Measurements from ENCODE around the gene PTPN18. TPM values are rescaled to one million over a fixed set of nuclear protein-coding genes. Genes with fewer than 3 reads are reported as not detected.

The PTPN18 gene
- total RNA-seq, 1 donor from 2014 or later, result 126 TPM

- DNase-seq (ENCODE audit: low spot score), result no peak
Observed at GRCh38 chr2:130365075-130365474, 9.2 kb downstream of the PTPN18 start.

- DNase-seq (ENCODE audit: low spot score), result no peak
Observed at GRCh38 chr2:130365963-130366362, 10.1 kb downstream of the PTPN18 start.

GRCh38 chr2:130366720-130367119 is 10.9 kb downstream of the PTPN18 start:
- DNase-seq (ENCODE audit: low spot score), result no peak

DNA sequence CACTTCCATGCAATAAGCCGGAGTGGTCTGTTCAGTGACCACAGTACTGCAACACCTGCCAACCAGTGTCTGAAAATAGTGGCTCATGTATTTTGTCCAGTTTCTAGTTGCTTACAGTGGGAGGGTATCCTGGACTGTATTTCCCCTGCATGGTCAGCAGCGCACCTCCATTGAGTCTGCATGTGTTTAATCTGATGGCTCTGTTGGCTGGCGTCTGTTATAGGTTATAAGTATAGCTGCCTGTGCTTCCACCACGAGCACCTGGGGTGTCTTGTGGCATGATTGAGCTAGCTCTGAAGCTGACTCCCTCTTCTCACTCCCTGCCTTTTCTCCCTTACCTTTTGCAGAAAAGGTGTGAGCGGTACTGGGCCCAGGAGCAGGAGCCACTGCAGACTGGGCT is 12.9 kb downstream of the PTPN18 start:
- DNase-seq (ENCODE audit: low spot score), result no peak

DNA sequence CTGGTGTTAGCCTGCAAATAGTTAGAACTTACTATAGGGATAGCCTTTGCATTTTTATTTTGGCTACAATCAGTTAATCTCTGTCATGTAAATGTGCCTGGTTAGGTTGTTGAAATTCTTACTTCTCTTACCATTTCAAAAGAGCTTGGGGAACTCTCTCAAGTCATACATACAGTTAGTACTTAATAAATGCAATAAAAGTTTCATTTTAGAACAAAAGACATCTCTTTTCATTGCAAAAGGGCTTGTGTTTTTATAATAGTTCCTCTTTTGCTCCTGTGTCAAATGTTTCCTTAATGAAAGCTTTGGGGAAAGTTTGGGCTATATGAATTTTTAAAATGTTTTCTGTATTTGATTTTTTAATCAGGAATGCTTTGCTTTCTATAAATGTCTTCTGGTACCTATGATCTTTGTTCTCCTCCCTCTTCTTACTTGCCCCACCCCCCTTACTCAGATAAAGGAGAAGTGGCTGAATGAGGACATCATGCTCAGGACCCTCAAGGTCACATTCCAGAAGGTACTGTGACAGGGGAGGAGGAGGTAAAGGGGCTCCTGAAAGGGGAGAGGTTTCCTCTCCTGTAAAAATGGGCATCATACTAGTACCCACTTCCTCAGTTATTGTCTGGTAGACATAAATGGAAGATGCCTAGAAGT is 13.6 kb downstream of the PTPN18 start:
- DNase-seq (ENCODE audit: low spot score), result no peak

GRCh38 chr2:130369965-130370341 is 14.1 kb downstream of the PTPN18 start:
- no peak for DNase-seq (ENCODE audit: low spot score)

DNA sequence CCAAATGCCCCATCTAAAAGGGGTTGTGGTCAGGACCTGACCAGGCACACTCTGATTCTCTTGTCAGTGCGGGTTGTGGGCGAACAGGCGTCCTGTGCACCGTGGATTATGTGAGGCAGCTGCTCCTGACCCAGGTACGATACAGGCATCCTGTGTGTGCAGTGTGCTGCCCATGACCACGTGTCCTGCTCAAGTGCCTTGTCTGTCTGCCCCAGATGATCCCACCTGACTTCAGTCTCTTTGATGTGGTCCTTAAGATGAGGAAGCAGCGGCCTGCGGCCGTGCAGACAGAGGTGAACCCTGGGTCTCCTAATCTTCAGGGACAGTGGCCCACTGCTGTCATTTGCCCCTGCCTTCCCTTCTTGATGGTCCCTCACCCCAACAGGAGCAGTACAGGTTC is 14.6 kb downstream of the PTPN18 start:
- no peak for DNase-seq (ENCODE audit: low spot score)

GRCh38 chr2:130371723-130372054 is 15.8 kb downstream of the PTPN18 start:
- no peak for DNase-seq (ENCODE audit: low spot score)

- peak; percentile 91 for DNase-seq (ENCODE audit: low spot score)
Observed at GRCh38 chr2:130372055-130372832, 16.4 kb downstream of the PTPN18 start.

- DNase-seq (ENCODE audit: low spot score), result no peak
Observed at GRCh38 chr2:130372833-130373807, 17.3 kb downstream of the PTPN18 start.

GRCh38 chr2:130373808-130374365 is 18.0 kb downstream of the PTPN18 start:
- DNase-seq (ENCODE audit: low spot score), result no peak

DNA sequence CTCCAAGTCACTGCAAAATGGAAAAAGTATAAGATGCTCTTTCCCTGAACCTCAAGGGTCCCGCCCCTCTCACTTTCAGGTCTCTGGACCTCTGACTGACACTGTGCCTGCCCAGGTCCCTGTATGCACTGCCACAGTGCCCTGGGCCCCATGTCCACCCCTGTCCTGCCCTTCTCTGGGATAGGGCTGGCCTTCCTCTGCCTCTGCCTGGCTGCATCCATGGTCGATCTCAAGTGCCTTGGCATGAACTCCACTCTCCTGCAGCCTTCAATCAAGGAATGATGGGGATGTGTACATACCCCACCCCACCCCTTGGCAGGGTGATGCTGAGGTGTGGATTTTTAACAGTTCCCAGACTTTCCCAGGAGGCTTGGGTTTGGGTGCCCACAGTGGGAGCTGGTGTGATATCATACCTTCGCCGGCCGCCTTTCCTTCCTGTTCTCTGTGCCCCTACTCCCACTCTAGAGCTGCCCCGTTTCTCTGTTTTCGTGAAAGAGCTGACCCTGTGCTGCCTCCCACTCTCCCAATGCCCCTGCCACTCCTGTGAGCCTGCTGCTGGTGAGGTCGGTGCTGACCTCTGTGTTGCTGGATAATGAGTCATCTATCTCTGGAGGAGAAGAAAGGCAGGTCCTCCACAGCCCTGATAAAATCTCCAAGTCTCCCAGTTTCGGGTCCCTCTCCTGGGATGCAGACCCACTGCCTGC is 18.9 kb downstream of the PTPN18 start:
- no peak for DNase-seq (ENCODE audit: low spot score)

- DNase-seq (ENCODE audit: low spot score), result no peak
Observed at GRCh38 chr2:130375291-130376266, 19.7 kb downstream of the PTPN18 start.

- DNase-seq (ENCODE audit: low spot score), result no peak
Observed at GRCh38 chr2:130376433-130377293, 20.8 kb downstream of the PTPN18 start.

DNA sequence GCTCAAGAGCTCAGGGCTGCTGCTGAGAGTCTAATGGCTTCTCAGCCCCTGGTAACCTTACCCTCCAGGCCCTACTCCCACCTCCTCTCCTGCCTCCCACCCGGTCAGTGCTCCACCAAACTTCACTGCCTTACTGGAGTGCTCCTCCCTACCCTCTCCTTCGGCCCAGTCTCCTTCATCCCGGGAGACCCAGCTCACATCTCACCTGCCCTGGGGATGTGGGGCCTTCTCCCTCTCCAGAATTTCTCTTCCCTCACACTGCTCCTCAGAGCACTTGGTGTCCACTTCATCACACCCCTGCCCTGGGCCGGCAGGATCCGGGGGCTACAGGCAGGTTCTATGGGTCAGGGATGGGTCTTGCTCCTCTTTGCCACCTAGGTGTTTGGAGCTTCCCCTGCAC is 21.6 kb downstream of the PTPN18 start:
- DNase-seq (ENCODE audit: low spot score), result no peak

DNA sequence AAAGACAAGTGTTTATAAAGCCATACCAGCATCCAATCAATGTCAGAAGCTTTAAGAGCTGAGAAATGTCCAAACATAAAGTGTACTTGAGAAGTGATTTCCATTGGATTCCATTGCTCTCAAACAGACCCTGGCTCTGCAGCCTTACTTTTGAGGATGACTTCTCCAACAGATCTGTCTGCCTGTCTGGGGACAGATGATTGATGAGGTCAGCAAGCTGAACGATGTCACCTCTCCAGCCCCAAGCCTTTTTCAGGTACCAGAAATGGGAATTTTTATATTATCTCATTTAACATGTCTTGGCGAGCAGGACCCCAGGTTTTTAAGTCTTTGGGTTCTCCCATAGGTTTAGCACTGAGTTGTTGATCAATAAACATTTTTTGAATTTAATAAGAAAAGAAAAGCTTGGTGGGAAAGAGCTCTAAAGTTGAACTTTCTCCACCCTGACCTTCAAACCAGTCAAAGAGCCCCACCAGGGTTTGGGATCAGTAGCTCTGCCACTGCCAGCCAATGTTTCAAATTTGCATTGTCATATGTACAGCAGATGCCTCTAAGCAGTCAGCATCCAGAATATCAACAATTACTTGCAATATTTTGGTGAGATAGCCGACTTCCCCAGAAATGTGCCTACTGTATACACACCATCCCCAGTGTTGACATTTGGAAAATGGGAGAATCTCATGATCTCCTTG is 22.5 kb downstream of the PTPN18 start:
- no peak for DNase-seq (ENCODE audit: low spot score)

DNA sequence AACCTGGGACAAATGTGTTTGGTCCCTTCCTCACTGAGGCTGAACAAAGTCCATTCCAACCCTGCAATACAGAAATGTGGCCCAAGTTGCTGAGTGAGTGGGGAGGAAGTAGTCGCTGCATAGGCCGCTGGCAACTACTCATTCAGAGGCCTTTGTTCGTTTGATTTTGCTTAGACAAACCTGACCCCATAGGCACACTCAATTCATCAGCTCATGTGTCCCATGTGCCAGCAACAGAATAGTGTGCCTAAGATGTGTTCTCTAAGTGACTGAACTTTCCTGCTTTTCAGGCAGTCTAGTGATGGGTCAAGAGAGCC is 23.0 kb downstream of the PTPN18 start:
- DNase-seq (ENCODE audit: low spot score), result no peak

DNA sequence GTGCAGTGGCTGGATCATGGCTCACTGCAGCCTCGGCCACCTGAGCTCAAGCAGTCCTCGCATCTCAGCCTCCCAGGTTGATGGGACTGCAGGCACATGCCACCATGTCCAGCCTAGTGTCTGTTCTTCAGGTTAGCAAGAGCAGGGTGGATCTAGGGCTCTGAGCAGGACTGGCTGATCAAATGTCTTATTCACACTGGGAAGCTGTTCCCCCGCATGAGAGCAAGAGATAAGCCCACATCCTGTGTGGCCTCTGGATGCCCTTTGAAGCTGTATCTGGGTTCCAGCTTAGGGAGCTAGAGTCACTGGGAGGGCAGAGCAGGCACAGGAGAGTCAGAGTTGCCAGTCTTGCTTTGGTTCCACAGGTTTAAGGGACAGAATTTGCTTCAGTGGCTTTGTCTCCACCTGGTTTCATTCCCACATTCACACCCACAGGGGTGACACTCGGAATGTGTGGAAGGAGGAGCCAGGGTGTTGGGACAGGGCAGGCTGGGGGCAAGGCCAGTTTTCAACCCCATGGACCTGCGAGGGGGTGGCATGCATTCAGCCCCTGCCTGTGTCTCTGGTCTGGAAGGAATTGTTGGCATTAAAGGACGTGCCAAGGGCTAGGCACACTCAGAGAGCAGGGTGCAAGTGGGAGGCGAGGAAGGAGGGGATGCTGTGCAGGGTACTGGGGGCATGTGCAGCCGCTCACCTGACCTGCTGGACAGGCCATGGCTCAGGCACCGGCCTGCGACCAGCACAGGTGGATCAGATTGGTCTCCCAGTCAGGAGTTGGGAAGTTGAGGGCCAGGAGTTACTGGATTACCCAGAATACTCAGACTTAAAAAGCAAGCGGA is 24.5 kb downstream of the PTPN18 start:
- no peak for DNase-seq (ENCODE audit: low spot score)
